Measurements from ENCODE around the gene RNF182.

The RNF182 gene

GRCh38 chr6:14015964-14016363 lies 91.2 kb downstream of the RNF182 start:
- Histone ChIP-seq H3K27me3 (ENCODE audit: insufficient read depth, poor library complexity, severe bottlenecking) (peaks cover 2% of the 10 kb centered on the region), H3K4me3 (replicated peaks; ENCODE audit: insufficient read depth, low read length) (no peak overlapping the region), H3K27ac (replicated peaks) (no peak overlapping the region)
- TF ChIP-seq SPI1 (IDR thresholded peaks at IDR 0.05; ENCODE audit: borderline replicate concordance, low read depth), result no peak
- TF ChIP-seq GABPA (IDR thresholded peaks at IDR 0.05; ENCODE audit: low read depth), result no peak
- TF ChIP-seq CTCF (IDR thresholded peaks at IDR 0.05; ENCODE audit: insufficient read depth, low read length), result no peak
- no peak for DNase-seq (ENCODE audit: low read depth in 1 of 2, low spot score in 1 of 2)

GRCh38 chr6:14016432-14016831 lies 91.7 kb downstream of the RNF182 start:
- H3K4me3 ChIP-seq (replicated peaks; ENCODE audit: insufficient read depth, low read length), result no peak overlapping the region
- H3K27me3 ChIP-seq (ENCODE audit: insufficient read depth, poor library complexity, severe bottlenecking), result peaks cover 2% of the 10 kb centered on the region
- TF ChIP-seq GABPA (IDR thresholded peaks at IDR 0.05; ENCODE audit: low read depth) (no peak), CTCF (IDR thresholded peaks at IDR 0.05; ENCODE audit: insufficient read depth, low read length) (no peak), POLR2AphosphoS5 (IDR thresholded peaks at IDR 0.05; ENCODE audit: low read depth) (no peak), SPI1 (IDR thresholded peaks at IDR 0.05; ENCODE audit: borderline replicate concordance, low read depth) (no peak), REST (IDR thresholded peaks at IDR 0.05; ENCODE audit: insufficient replicate concordance, low read depth) (no peak)
- no peak overlapping the region for H3K27ac ChIP-seq (replicated peaks)
- no peak for DNase-seq (ENCODE audit: low read depth in 1 of 2, low spot score in 1 of 2)

- no peak overlapping the region for H3K27ac ChIP-seq (replicated peaks)
- DNase-seq (ENCODE audit: low read depth in 1 of 2, low spot score in 1 of 2), result no peak
- no peak for TF ChIP-seq SPI1 (IDR thresholded peaks at IDR 0.05; ENCODE audit: borderline replicate concordance, low read depth)
- no peak for TF ChIP-seq REST (IDR thresholded peaks at IDR 0.05; ENCODE audit: insufficient replicate concordance, low read depth)
- TF ChIP-seq CTCF (IDR thresholded peaks at IDR 0.05; ENCODE audit: insufficient read depth, low read length), result no peak
Measured at GRCh38 chr6:14016935-14017625, 92.3 kb downstream of the RNF182 start.

More at GRCh38 chr6:14016935-14017625, 92.3 kb downstream of the RNF182 start:
- H3K4me3 ChIP-seq (replicated peaks; ENCODE audit: insufficient read depth, low read length), result no peak overlapping the region
- H3K27me3 ChIP-seq (ENCODE audit: insufficient read depth, poor library complexity, severe bottlenecking), result peaks cover 2% of the 10 kb centered on the region
